Measurements from ENCODE around the gene CD84.
A peak's percentile ranks its signal among the peaks of the same experiment; 100 is the strongest.
"Not testable (repeated sequence)": the region's sequence is repeated elsewhere in the genome, so short reads cannot be mapped to it uniquely, and the experiment has no call there.

Gene CD84

GRCh38 chr1:160567858-160568682 lies 11.2 kb downstream of the CD84 start:
- peak; percentile 73 to 76 for DNase-seq

- no peak for DNase-seq
These were observed 12.0 kb downstream of the CD84 start for GRCh38 chr1:160567341-160567740.

GRCh38 chr1:160565564-160565963 lies 13.7 kb downstream of the CD84 start:
- DNase-seq: no peak

GRCh38 chr1:160563230-160563629 lies 16.1 kb downstream of the CD84 start:
- DNase-seq: not testable (repeated sequence)

- not testable (repeated sequence) for DNase-seq
These were observed 16.6 kb downstream of the CD84 start for GRCh38 chr1:160562745-160563144.

GRCh38 chr1:160560806-160561205 lies 18.5 kb downstream of the CD84 start:
- DNase-seq: no peak

GRCh38 chr1:160560045-160560705 lies 19.1 kb downstream of the CD84 start:
- DNase-seq: no peak

GRCh38 chr1:160559437-160559836 lies 19.9 kb downstream of the CD84 start:
- DNase-seq: not testable (repeated sequence)

GRCh38 chr1:160558660-160559380 lies 20.5 kb downstream of the CD84 start:
- no peak for DNase-seq

GRCh38 chr1:160553778-160554177 lies 25.5 kb downstream of the CD84 start:
- DNase-seq: no peak

- DNase-seq: no peak
These were observed 26.9 kb downstream of the CD84 start for GRCh38 chr1:160552425-160552824.

- peak; percentile 63 to 67 for DNase-seq
These were observed 28.7 kb downstream of the CD84 start for GRCh38 chr1:160550572-160551034.

GRCh38 chr1:160549665-160550006 lies 29.7 kb downstream of the CD84 start:
- DNase-seq: no peak

- DNase-seq: no peak
These were observed 30.2 kb downstream of the CD84 start for GRCh38 chr1:160548960-160549664.

- no peak for DNase-seq
These were observed 31.1 kb downstream of the CD84 start for GRCh38 chr1:160548183-160548582.

- DNase-seq: no peak
These were observed 31.9 kb downstream of the CD84 start for GRCh38 chr1:160547422-160547821.

GRCh38 chr1:160546942-160547341 lies 32.4 kb downstream of the CD84 start:
- no peak for DNase-seq

GRCh38 chr1:160544647-160545046 lies 34.6 kb downstream of the CD84 start:
- peak; percentile 35 to 55 for DNase-seq

- DNase-seq: no peak
These were observed 36.9 kb downstream of the CD84 start for GRCh38 chr1:160542303-160542945.

- DNase-seq: no peak
These were observed 37.5 kb downstream of the CD84 start for GRCh38 chr1:160541622-160542302.

- DNase-seq: no peak
These were observed 38.5 kb downstream of the CD84 start for GRCh38 chr1:160540859-160541233.
